ENCODE data around the gene PTK7.

DNA sequence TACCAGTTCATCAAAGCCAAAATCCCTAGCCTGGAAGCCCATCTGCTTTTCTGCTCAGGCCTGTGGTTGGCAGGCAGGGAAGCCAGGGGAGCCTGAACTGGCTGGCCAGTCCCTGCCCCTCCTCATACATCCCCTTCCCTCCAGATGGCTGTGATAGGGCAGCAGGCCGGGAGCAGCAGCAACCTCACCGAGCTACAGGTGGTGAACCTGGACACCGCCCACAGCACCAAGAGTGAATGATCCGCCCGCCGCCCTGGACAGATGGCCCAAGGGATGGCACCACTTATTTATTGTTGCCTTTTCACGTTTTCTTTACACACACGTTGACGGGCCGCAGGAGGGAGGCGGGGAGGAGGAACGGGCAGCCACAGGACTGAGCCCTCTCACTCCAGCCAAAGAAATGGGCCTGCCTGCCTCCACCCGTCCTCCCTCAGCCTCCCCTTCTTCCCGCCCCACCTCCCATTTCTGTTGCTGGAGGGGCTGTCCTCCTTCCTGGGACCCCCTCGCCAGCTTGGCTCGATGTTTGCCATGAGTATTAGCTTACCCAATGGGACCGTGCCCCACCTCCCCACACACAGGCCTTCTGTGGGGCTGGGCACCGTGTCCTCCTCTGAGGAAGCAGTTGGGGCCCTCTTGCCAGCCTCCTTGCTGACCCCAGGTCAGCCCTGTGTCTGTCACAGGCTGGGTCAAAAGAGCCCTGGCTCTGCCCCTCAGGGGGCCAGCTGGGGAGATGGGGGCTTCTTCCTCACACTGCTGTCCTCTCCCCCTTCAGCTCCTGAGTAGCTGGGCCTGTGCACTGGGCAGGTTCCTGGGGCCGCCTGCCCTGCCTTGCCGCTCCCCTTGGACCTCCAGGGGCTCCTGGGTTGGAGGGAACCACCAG is 103.1 kb downstream of the PTK7 start:
- TF ChIP-seq, protein P1, sequence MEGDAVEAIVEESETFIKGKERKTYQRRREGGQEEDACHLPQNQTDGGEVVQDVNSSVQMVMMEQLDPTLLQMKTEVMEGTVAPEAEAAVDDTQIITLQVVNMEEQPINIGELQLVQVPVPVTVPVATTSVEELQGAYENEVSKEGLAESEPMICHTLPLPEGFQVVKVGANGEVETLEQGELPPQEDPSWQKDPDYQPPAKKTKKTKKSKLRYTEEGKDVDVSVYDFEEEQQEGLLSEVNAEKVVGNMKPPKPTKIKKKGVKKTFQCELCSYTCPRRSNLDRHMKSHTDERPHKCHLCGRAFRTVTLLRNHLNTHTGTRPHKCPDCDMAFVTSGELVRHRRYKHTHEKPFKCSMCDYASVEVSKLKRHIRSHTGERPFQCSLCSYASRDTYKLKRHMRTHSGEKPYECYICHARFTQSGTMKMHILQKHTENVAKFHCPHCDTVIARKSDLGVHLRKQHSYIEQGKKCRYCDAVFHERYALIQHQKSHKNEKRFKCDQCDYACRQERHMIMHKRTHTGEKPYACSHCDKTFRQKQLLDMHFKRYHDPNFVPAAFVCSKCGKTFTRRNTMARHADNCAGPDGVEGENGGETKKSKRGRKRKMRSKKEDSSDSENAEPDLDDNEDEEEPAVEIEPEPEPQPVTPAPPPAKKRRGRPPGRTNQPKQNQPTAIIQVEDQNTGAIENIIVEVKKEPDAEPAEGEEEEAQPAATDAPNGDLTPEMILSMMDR (conservative IDR thresholded peaks at IDR 0.05; ENCODE audit: low read depth, low read length), result no peak
- no peak for TF ChIP-seq EZH2phosphoT487 (IDR thresholded peaks at IDR 0.05; ENCODE audit: borderline replicate concordance, low read length)
